Kidney (tissue), 14 donors: Measurements from ENCODE around the gene URI1. TPM values are rescaled to one million over a fixed set of nuclear protein-coding genes. Genes with fewer than 3 reads are reported as not detected.
A peak's percentile ranks its signal among the peaks of the same experiment; 100 is the strongest.
"Not testable (repeated sequence)": the region's sequence is repeated elsewhere in the genome, so short reads cannot be mapped to it uniquely, and the experiment has no call there.

Experiments used
- DNase-seq, 5 donors: peaks; one replicate each; pipeline ENCODE4 v3.0.0-alpha.2; 2013 to 2020
- FAIRE-seq: peaks from 2 replicates; lab custom pipeline; 2012; peaks lifted over from hg19 to GRCh38; lab: Jason Lieb, UNC
- H3K27ac ChIP-seq, 2 donors: one replicate each; pipeline ENCODE4 v1.7.0; 2013; ENCODE audit warnings: low read depth in 2 of 2, low read length in 2 of 2, inconsistent platforms in 1 of 2
- H3K27me3 ChIP-seq: one replicate; pipeline ENCODE4 v1.7.1; 2013; ENCODE audit warnings: low read length, inconsistent platforms; ENCODE audit not compliant: control insufficient read depth, insufficient read depth
- H3K36me3 ChIP-seq, 3 donors: one replicate each; pipeline versions ENCODE4 v1.7.0 to v1.7.1; 2013; ENCODE audit warnings: low read length in 3 of 3, control low read depth in 1 of 3, inconsistent platforms in 1 of 3; ENCODE audit not compliant: insufficient read depth in 3 of 3, control insufficient read depth in 2 of 3
- H3K4me1 ChIP-seq, 3 donors: one replicate each; pipeline versions ENCODE4 v1.7.0 to v1.7.1; 2013; ENCODE audit warnings: low read length in 3 of 3, inconsistent platforms in 1 of 3, low read depth in 1 of 3; ENCODE audit not compliant: control insufficient read depth in 2 of 3, insufficient read depth in 2 of 3
- H3K4me3 ChIP-seq, 3 donors: one replicate each; pipeline versions ENCODE4 v1.7.0 to v1.8.1; 2013; ENCODE audit warnings: low read length in 3 of 3, control low read depth in 1 of 3, inconsistent platforms in 1 of 3
- H3K9ac ChIP-seq, 3 donors: one replicate each; pipeline versions ENCODE4 v1.7.0 to v1.7.1; 2013; ENCODE audit warnings: low read length in 3 of 3, control low read depth in 1 of 3, inconsistent platforms in 1 of 3
- H3K9me3 ChIP-seq, 3 donors: one replicate each; pipeline versions ENCODE4 v1.7.0 to v1.7.1; 2013; ENCODE audit warnings: low read length in 3 of 3, control low read depth in 1 of 3, inconsistent platforms in 1 of 3; ENCODE audit not compliant: control insufficient read depth in 2 of 3, insufficient read depth in 1 of 3
- intact Hi-C: fragments of 100-400 bp; cut with DNase I; formaldehyde crosslinking; loops from one replicate; pipeline ENCODE4 v1.11.1; 2022
- polyA plus RNA-seq: library from polyadenylated mRNA; stranded (reverse); fragments of 350-450 nt; fragmentation: Illumina TruSeq; extraction: RNeasy Lipid Tissue Mini Kit (QIAGEN cat#74804); gene quantifications from one replicate; pipeline ENCODE4 v1.2.3, GENCODE V29; 2014; ENCODE audit warnings: low read depth, low replicate concordance; ENCODE audit not compliant: insufficient read depth
- total RNA-seq: library from RNA; stranded (reverse); fragmentation: NEBNext Ultra II Directional; extraction: Animal tissue kit (Norgen Biotek cat#: 25700); gene quantifications from one replicate; pipeline ENCODE4 v1.2.1, GENCODE V29; 2021
- TF ChIP-seq, protein P1 (sequence below): IDR thresholded peaks from 3 replicates; pipeline ENCODE4 v1.5.1; 2012; ENCODE audit warnings: mild to moderate bottlenecking, moderate library complexity, borderline replicate concordance; ENCODE audit not compliant: insufficient read depth; ENCODE audit errors: extremely low read depth
- donor health status: control.
- donor health status: control.
- donor health status: control.
- donor health status: control.
- donor health status: control.
- donor health status: DM: yes; HTN: yes; CAD: no.
- donor health status: Normal renal cell carcinoma (clear cell type).

Gene URI1
- total and polyA plus RNA-seq, 2 donors from 2014 or later = 34.8 to 56.3 TPM

DNA sequence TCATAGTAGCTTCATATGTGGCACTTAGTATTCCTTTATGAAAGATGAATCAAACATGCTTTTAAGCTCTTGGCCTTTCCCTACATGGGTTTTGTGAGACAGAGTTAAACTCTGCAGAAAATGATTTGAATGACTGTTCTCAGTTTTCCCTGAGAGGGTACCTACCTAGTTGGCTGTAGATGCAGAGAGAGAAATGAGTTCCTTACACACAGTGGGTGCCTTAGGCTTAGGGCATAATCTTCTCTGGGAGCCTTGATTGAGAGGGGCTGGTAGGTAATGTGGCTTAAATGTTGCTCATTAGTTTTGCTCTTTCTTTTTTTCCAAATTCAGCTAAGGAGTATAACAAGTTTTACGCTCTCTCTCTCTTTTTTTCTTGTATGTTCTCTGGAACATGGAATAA lies 3.0 kb downstream of the URI1 start:
- Histone ChIP-seq H3K4me3 (peak overlapping the region in 1 of 3 donors; percentile 2), H3K27ac (no peak overlapping the region), H3K9me3 (no peaks in the 10 kb centered on the region), H3K4me1 (peaks cover 3 to 8% (median 6%) of the 10 kb centered on the region in 3 donors), H3K9ac (peak overlapping the region in 1 of 3 donors; percentile 49), H3K27me3 (no peaks in the 10 kb centered on the region), H3K36me3 (no peaks in the 10 kb centered on the region)
- intact Hi-C loops = no loop called here
- TF ChIP-seq, protein P1, sequence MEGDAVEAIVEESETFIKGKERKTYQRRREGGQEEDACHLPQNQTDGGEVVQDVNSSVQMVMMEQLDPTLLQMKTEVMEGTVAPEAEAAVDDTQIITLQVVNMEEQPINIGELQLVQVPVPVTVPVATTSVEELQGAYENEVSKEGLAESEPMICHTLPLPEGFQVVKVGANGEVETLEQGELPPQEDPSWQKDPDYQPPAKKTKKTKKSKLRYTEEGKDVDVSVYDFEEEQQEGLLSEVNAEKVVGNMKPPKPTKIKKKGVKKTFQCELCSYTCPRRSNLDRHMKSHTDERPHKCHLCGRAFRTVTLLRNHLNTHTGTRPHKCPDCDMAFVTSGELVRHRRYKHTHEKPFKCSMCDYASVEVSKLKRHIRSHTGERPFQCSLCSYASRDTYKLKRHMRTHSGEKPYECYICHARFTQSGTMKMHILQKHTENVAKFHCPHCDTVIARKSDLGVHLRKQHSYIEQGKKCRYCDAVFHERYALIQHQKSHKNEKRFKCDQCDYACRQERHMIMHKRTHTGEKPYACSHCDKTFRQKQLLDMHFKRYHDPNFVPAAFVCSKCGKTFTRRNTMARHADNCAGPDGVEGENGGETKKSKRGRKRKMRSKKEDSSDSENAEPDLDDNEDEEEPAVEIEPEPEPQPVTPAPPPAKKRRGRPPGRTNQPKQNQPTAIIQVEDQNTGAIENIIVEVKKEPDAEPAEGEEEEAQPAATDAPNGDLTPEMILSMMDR = no peak
- no peak for DNase-seq
- FAIRE-seq = no peak

DNA sequence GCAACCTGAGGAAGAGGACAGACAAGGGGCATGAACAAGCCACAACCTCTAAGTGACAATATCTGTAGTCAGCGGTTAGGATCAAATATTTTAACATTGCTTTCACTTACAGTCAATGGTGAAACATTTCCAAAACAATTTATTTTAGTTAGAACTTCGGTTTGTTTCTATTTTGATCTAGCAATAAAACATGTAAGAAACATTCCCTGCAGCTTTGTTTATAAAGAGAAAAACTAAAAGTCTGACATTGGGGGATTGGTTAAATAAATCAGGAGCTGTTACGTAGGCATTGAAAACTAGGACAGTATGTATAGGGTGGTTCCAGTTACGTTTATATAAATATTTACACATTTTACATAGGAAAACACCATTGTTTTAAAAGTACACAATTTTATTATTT lies 3.4 kb downstream of the URI1 start:
- Histone ChIP-seq H3K4me1 (peaks cover 3 to 8% (median 6%) of the 10 kb centered on the region in 3 donors), H3K9ac (no peak overlapping the region), H3K36me3 (no peaks in the 10 kb centered on the region), H3K4me3 (no peak overlapping the region), H3K27me3 (no peaks in the 10 kb centered on the region), H3K27ac (no peak overlapping the region), H3K9me3 (no peaks in the 10 kb centered on the region)
- no peak for FAIRE-seq
- intact Hi-C loops = no loop called here
- TF ChIP-seq, protein P1 = no peak
- no peak for DNase-seq

DNA sequence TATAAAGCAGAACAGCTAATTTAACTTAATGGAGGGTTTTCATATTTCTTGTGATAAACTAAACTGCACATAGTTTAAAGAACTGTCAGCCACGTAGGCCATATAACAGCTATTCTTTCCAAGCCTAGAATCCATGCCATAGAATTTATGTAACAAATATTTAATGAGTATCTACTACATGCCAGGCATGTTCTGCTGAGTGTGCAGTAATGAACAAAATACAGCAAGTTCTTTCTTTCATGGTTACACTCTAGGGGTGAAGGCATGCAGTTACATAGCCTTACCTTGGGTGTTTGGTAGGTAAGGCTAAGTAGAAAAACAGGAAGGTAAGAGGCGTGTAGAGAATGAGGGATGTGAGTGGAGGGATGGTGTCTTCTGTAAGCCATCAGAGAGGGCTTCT lies 4.6 kb downstream of the URI1 start:
- no peak overlapping the region for H3K9ac ChIP-seq
- peaks cover 0 to 2% (median 0%) of the 10 kb centered on the region in 3 donors for H3K36me3 ChIP-seq
- intact Hi-C loops = no loop called here
- no peak for DNase-seq
- H3K27ac ChIP-seq = no peak overlapping the region
- TF ChIP-seq, protein P1 = no peak
- no peaks in the 10 kb centered on the region for H3K9me3 ChIP-seq
- peaks cover 3 to 8% (median 6%) of the 10 kb centered on the region in 3 donors for H3K4me1 ChIP-seq
- no peaks in the 10 kb centered on the region for H3K27me3 ChIP-seq
- no peak for FAIRE-seq
- no peak overlapping the region for H3K4me3 ChIP-seq

DNA sequence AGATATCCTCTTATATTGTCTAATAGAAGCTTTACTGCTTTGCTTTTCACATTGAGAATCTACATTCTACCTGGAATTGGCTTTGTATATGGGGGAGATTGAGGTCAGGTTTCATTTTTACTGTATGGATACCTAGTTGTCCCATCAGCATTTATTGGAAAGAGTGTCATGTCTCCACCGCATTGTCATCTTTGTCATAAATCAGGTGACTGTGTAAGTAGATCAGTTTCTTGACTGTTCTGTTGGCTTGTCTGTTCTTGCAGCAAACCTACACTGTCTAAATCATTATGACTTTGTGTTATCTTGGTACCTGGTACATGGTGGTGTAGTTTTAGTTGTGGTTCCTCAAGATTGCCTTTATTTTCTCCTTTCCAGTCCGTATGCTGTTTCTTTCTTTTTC lies 5.8 kb downstream of the URI1 start:
- Histone ChIP-seq H3K9ac (no peak overlapping the region), H3K9me3 (no peaks in the 10 kb centered on the region), H3K27ac (no peak overlapping the region), H3K4me3 (no peak overlapping the region), H3K36me3 (peaks cover 0 to 2% (median 0%) of the 10 kb centered on the region in 3 donors), H3K4me1 (peaks cover 3 to 8% (median 6%) of the 10 kb centered on the region in 3 donors), H3K27me3 (no peaks in the 10 kb centered on the region)
- TF ChIP-seq, protein P1 = no peak
- intact Hi-C loops = no loop called here
- no peak for DNase-seq
- FAIRE-seq = no peak

DNA sequence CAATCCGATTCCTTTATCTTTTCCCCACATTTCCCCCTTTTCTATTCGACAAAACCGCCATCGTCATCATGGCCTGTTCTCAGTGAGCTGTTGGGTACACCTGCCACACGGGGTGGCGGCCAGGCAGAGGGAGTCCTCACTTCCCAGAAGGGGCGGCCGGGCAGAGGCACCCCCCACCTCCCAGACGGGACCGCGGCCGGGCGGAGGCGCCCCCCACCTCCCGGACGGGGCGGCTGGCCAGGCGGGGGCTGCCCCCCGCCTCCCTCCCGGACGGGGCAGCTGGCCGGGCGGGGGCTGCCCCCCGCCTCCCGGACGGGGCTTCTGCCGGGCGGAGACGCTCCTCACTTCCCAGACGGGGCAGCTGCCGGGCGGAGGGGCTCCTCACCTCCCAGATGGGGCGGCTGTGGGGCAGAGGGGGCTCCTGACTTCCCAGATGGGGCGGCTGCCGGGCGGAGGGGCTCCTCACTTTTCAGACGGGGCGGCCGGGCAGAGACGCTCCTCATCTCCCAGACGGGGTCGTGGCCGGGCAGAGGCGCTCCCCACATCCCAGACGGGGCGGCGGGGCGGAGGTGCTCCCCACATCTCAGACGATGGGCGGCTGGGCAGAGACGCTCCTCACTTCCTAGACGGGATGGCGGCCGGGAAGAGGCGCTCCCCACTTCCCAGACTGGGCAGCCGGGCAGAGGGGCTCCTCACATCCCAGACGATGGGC lies 6.9 kb downstream of the URI1 start:
- H3K9me3 ChIP-seq, H3K4me3 ChIP-seq, intact Hi-C loops, H3K27ac ChIP-seq, H3K36me3 ChIP-seq, FAIRE-seq, H3K27me3 ChIP-seq, H3K9ac ChIP-seq, H3K4me1 ChIP-seq, DNase-seq: not testable (repeated sequence)
